Cardiac muscle cell (in vitro differentiated cells and primary cell): ENCODE results near the gene TRAPPC1. TPM values are rescaled to one million over a fixed set of nuclear protein-coding genes. Genes with fewer than 3 reads are reported as not detected.
A peak's percentile ranks its signal among the peaks of the same experiment; 100 is the strongest.

Source experiments
- DNase-seq, 2 donors: peaks; one replicate each; pipeline versions ENCODE4 v3.0.0 to v3.0.0-alpha.2; 2010 to 2017; ENCODE audit warnings: low read depth in 1 of 2, low spot score in 1 of 2
- H3K27ac ChIP-seq: fragments of 200-600 bp; sonication (generic); 2 replicates; pipeline ENCODE4 v1.5.1; 2016
- H3K27me3 ChIP-seq: fragments of 200-600 bp; sonication (generic); 2 replicates; pipeline ENCODE4 v1.6.0; 2016; ENCODE audit warnings: control low read depth
- H3K36me3 ChIP-seq: fragments of 200-600 bp; sonication (generic); 2 replicates; pipeline ENCODE4 v1.5.1; 2016; ENCODE audit warnings: control low read depth
- H3K4me1 ChIP-seq: fragments of 200-600 bp; sonication (generic); 2 replicates; pipeline ENCODE4 v1.8.1; 2017; ENCODE audit warnings: low read depth, mild to moderate bottlenecking, mixed run types
- H3K4me3 ChIP-seq: fragments of 200-600 bp; sonication (generic); 2 replicates; pipeline ENCODE4 v1.5.1; 2016; ENCODE audit warnings: mild to moderate bottlenecking
- H3K9me3 ChIP-seq: fragments of 200-600 bp; sonication (generic); 2 replicates; pipeline ENCODE4 v1.5.1; 2017; ENCODE audit warnings: low read depth, mild to moderate bottlenecking, control low read depth
- polyA plus RNA-seq: library from polyadenylated mRNA; unstranded; fragments of >200 nt; fragmentation: Nextera tagmentation; extraction: Ambion mirVana; gene quantifications from 2 replicates; pipeline ENCODE4 v1.2.1, GENCODE V29; 2016
- total RNA-seq: library from RNA; depleted of rRNA; stranded (reverse); fragments of >200 nt; gene quantifications from 2 replicates; pipeline ENCODE4 v1.2.3, GENCODE V29; 2016
- TF ChIP-seq, protein P1 (sequence below): IDR thresholded peaks from 2 replicates; pipeline ENCODE4 v1.5.1; 2012; ENCODE audit warnings: low read depth, mild to moderate bottlenecking, low read length

Gene TRAPPC1
- total and polyA plus RNA-seq, 2 experiments from 2014 or later: 92.0 to 386 TPM

DNA sequence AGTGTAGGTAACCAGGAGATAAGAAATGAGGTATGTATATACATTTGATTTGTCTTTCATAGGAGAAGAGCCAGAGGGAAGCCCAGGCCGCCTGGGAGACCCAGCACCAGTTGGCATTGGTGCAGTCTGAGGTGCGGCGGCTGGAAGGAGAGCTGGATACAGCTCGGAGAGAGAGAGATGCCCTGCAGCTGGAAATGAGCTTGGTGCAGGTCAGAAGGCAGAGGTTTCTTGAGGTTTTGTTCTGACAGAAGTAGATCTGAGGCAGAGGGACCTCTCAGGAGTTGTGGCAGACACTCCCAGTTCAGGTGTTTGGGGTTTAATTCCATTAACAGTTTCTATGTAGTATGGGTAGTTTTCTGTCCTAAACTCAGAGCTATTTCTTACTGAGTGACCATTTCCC lies 8.3 kb upstream of the TRAPPC1 start:
- no peak overlapping the region for H3K27ac ChIP-seq
- no peaks in the 10 kb centered on the region for H3K4me1 ChIP-seq
- H3K36me3 ChIP-seq: peaks cover 38% of the 10 kb centered on the region
- no peaks in the 10 kb centered on the region for H3K27me3 ChIP-seq
- TF ChIP-seq, protein P1, sequence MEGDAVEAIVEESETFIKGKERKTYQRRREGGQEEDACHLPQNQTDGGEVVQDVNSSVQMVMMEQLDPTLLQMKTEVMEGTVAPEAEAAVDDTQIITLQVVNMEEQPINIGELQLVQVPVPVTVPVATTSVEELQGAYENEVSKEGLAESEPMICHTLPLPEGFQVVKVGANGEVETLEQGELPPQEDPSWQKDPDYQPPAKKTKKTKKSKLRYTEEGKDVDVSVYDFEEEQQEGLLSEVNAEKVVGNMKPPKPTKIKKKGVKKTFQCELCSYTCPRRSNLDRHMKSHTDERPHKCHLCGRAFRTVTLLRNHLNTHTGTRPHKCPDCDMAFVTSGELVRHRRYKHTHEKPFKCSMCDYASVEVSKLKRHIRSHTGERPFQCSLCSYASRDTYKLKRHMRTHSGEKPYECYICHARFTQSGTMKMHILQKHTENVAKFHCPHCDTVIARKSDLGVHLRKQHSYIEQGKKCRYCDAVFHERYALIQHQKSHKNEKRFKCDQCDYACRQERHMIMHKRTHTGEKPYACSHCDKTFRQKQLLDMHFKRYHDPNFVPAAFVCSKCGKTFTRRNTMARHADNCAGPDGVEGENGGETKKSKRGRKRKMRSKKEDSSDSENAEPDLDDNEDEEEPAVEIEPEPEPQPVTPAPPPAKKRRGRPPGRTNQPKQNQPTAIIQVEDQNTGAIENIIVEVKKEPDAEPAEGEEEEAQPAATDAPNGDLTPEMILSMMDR: no peak
- H3K9me3 ChIP-seq: no peaks in the 10 kb centered on the region
- DNase-seq: no peak
- H3K4me3 ChIP-seq: no peak overlapping the region

- TF ChIP-seq, protein P1: no peak
- no peak overlapping the region for H3K4me3 ChIP-seq
- H3K4me1 ChIP-seq: peaks cover 12% of the 10 kb centered on the region
- no peak overlapping the region for H3K27ac ChIP-seq
- peaks cover 14% of the 10 kb centered on the region for H3K36me3 ChIP-seq
- H3K27me3 ChIP-seq: no peaks in the 10 kb centered on the region
- H3K9me3 ChIP-seq: no peaks in the 10 kb centered on the region
- DNase-seq: no peak
Measured at GRCh38 chr17:7935859-7936258, 4.1 kb upstream of the TRAPPC1 start.

GRCh38 chr17:7932949-7933348 lies 1.2 kb upstream of the TRAPPC1 start:
- no peaks in the 10 kb centered on the region for H3K36me3 ChIP-seq
- no peaks in the 10 kb centered on the region for H3K9me3 ChIP-seq
- H3K27me3 ChIP-seq: peaks cover 16% of the 10 kb centered on the region
- H3K4me3 ChIP-seq: peak overlapping the region; percentile 82
- no peak overlapping the region for H3K27ac ChIP-seq
- TF ChIP-seq, protein P1: peak; percentile 38
- H3K4me1 ChIP-seq: peaks cover 16% of the 10 kb centered on the region
- DNase-seq: peak; percentile 36 to 61

DNA sequence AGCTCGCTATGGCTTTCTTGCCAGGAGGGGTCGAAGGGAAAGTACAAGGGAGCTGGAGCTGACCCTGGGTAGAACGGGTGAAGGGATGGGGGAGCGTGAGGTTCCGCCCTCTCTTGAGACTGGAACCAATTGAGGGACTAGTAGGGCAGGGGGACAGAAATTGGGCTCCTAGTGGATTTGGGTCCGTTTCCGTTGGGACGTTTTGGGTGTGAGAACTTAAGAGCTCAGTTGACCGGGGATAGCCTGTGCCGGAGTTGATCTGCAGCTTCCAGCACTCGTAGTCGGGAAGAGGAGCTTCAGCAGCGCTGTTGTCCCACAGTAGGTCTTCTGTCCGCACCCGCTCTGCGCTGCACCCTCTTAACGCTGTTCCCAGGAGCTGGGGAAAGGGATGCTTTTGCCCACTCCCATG lies 741 bp upstream of the TRAPPC1 start:
- Histone ChIP-seq H3K27ac (no peak overlapping the region), H3K9me3 (no peaks in the 10 kb centered on the region), H3K4me3 (peak overlapping the region; percentile 82), H3K27me3 (peaks cover 19% of the 10 kb centered on the region), H3K4me1 (peaks cover 16% of the 10 kb centered on the region), H3K36me3 (no peaks in the 10 kb centered on the region)
- TF ChIP-seq, protein P1: no peak
- DNase-seq: peak; percentile 32 to 41

DNA sequence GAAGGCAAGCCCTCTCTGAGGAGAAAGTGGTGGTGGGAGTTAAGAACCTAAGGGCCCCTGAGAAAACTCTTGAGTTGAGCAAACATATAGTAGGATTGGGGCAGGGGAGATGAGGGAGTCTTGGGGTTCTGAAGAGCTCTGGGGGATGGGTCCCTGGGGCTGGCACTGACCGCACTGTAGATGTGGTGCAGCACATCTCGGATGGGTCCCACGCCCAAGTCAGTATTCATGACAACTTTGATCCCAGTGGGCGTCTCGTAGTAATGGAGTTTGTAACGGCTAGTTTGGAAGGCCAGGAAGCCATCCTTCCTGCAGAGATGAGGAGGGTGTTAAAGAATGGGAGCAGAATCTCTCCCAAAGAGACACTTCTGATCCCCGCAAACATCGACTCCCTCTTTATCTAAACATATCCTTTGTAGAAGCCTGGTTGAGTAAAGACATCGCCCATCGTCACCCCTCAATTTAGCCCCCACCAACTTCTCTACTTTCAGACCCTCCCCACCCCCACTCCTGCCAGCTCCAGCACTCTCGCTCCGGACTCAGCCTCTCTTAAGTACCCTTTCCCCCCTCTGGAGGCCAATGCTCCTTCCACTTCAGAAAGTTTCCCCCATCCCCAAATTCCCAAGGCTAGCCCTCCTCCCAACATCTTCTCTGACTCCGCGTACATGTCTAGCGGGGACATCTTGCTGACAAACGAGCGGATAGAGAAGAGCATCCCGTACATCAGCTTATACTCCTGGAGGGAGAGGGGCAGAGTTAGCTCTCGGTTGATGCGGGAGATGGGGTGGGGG lies 710 bp downstream of the TRAPPC1 start:
- peaks cover 19% of the 10 kb centered on the region for H3K27me3 ChIP-seq
- no peaks in the 10 kb centered on the region for H3K9me3 ChIP-seq
- DNase-seq: no peak
- TF ChIP-seq, protein P1: no peak
- H3K27ac ChIP-seq: no peak overlapping the region
- H3K4me1 ChIP-seq: peaks cover 16% of the 10 kb centered on the region
- no peaks in the 10 kb centered on the region for H3K36me3 ChIP-seq
- H3K4me3 ChIP-seq: peak overlapping the region; percentile 82
